Measurements from ENCODE around the gene SLC10A1.

SLC10A1 gene

GRCh38 chr14:69796797-69797500, at the start of gene SLC10A1:
Gene SLC10A1, minus strand, starts transcription at chr14:69797241. Its CDS starts 86 bp downstream, at chr14:69797155.
- H3K27me3 Mint-ChIP-seq = peaks cover 18% of the 10 kb centered on the region
- no peak within 1 kb of the TSS for H3K27ac Mint-ChIP-seq (ENCODE audit: low read depth)
- no peaks in the 10 kb centered on the region for H3K36me3 Mint-ChIP-seq (ENCODE audit: insufficient read depth)
- DNase-seq (ENCODE audit: low spot score in 2 of 2) (no peak), ATAC-seq (replicated peaks; ENCODE audit: extremely low read depth, poor library complexity, severe bottlenecking) (no peak)
- H3K4me3 Mint-ChIP-seq = no peak within 1 kb of the TSS
- no peaks in the 10 kb centered on the region for H3K4me1 Mint-ChIP-seq
- no peaks in the 10 kb centered on the region for H3K9me3 Mint-ChIP-seq

DNA sequence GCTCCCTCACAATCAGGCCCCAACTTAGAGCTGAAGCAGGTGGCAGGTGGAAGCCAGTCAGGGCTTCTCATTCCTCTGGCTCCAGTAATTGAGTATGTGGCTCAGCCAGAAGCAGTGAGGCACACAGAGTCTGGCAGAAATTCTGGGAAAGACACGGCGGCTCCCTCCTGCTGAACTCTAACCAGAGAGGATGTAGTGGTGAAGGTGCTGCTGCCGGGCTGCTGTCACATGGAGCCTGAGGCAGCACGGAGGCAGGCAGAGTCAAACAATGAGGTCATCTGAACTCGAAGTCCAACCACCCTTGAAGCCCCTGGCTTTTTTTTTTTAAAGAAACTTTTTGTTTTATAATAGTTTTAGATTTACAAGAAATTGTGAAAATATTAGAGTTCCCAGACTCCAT, 48.7 kb upstream of the SLC10A1 start:
- no peaks in the 10 kb centered on the region for H3K9me3 Mint-ChIP-seq
- no peaks in the 10 kb centered on the region for H3K36me3 Mint-ChIP-seq (ENCODE audit: insufficient read depth)
- H3K4me1 Mint-ChIP-seq = no peaks in the 10 kb centered on the region
- H3K27ac Mint-ChIP-seq (ENCODE audit: low read depth) = no peak overlapping the region
- DNase-seq (ENCODE audit: low spot score in 2 of 2) (no peak), ATAC-seq (replicated peaks; ENCODE audit: extremely low read depth, poor library complexity, severe bottlenecking) (no peak)
- no peak overlapping the region for H3K4me3 Mint-ChIP-seq
- peaks cover 22% of the 10 kb centered on the region for H3K27me3 Mint-ChIP-seq

GRCh38 chr14:69845050-69845581, 48.1 kb upstream of the SLC10A1 start:
- H3K27me3 Mint-ChIP-seq = peaks cover 22% of the 10 kb centered on the region
- H3K4me3 Mint-ChIP-seq = no peak overlapping the region
- ATAC-seq (replicated peaks; ENCODE audit: extremely low read depth, poor library complexity, severe bottlenecking) (no peak), DNase-seq (ENCODE audit: low spot score in 2 of 2) (no peak)
- H3K9me3 Mint-ChIP-seq = no peaks in the 10 kb centered on the region
- no peaks in the 10 kb centered on the region for H3K4me1 Mint-ChIP-seq
- H3K27ac Mint-ChIP-seq (ENCODE audit: low read depth) = no peak overlapping the region
- no peaks in the 10 kb centered on the region for H3K36me3 Mint-ChIP-seq (ENCODE audit: insufficient read depth)

GRCh38 chr14:69844171-69844570, 47.1 kb upstream of the SLC10A1 start:
- ATAC-seq (replicated peaks; ENCODE audit: extremely low read depth, poor library complexity, severe bottlenecking) (no peak), DNase-seq (ENCODE audit: low spot score in 2 of 2) (no peak)
- H3K9me3 Mint-ChIP-seq = no peaks in the 10 kb centered on the region
- H3K4me1 Mint-ChIP-seq = no peaks in the 10 kb centered on the region
- no peak overlapping the region for H3K27ac Mint-ChIP-seq (ENCODE audit: low read depth)
- no peaks in the 10 kb centered on the region for H3K36me3 Mint-ChIP-seq (ENCODE audit: insufficient read depth)
- peaks cover 13% of the 10 kb centered on the region for H3K27me3 Mint-ChIP-seq
- no peak overlapping the region for H3K4me3 Mint-ChIP-seq

DNA sequence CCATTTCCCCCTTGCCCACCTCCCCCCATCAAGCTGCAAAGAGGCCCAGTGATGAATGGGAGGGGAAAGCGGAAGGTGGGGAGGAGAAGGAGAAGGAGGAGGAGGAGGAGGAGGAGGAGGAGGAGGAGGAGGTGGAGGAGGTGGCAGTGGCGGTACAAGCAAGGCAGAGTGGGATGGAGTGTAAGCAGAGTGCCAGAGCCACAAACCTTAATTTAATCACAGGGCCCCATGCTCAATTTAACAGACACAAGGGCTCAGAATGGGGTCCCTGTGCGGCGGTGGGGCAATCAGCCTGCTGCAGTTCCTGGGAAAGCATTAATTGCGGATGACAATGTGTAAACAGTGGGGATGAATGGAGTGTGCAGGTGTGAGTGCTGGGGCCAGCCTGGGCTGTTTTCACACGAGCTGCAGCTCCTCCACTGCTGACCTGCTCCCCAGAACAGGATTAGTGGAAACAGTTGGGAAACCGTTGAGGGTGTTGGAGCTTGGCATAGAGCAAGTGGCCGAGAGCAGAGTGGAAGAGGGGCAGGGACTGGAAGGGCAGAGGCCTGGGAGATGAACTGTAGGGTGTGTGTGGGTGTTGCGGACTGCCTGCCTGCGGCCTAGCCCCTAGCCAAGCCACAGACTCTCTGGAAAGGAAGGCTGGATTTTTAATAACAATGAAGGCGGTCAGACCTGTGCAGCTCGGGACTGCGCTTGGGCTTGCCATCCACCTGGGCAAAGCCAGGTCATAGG, 45.8 kb upstream of the SLC10A1 start:
- H3K27me3 Mint-ChIP-seq = no peaks in the 10 kb centered on the region
- no peaks in the 10 kb centered on the region for H3K4me1 Mint-ChIP-seq
- no peak overlapping the region for H3K27ac Mint-ChIP-seq (ENCODE audit: low read depth)
- DNase-seq (ENCODE audit: low spot score in 2 of 2) = no peak
- no peaks in the 10 kb centered on the region for H3K9me3 Mint-ChIP-seq
- no peak overlapping the region for H3K4me3 Mint-ChIP-seq
- no peaks in the 10 kb centered on the region for H3K36me3 Mint-ChIP-seq (ENCODE audit: insufficient read depth)
- ATAC-seq (replicated peaks; ENCODE audit: extremely low read depth, poor library complexity, severe bottlenecking) = no peak

- no peak overlapping the region for H3K4me3 Mint-ChIP-seq
- H3K36me3 Mint-ChIP-seq (ENCODE audit: insufficient read depth) = no peaks in the 10 kb centered on the region
- H3K4me1 Mint-ChIP-seq = no peaks in the 10 kb centered on the region
- no peaks in the 10 kb centered on the region for H3K27me3 Mint-ChIP-seq
- no peak for DNase-seq (ENCODE audit: low spot score in 2 of 2)
- ATAC-seq (replicated peaks; ENCODE audit: extremely low read depth, poor library complexity, severe bottlenecking) = no peak
- no peaks in the 10 kb centered on the region for H3K9me3 Mint-ChIP-seq
- no peak overlapping the region for H3K27ac Mint-ChIP-seq (ENCODE audit: low read depth)
Measured at GRCh38 chr14:69841656-69842055, 44.6 kb upstream of the SLC10A1 start.

GRCh38 chr14:69839661-69840060, 42.6 kb upstream of the SLC10A1 start:
- Mint-ChIP-seq H3K4me1 (no peaks in the 10 kb centered on the region), H3K4me3 (no peak overlapping the region), H3K27me3 (no peaks in the 10 kb centered on the region), H3K9me3 (no peaks in the 10 kb centered on the region), H3K36me3 (ENCODE audit: insufficient read depth) (no peaks in the 10 kb centered on the region), H3K27ac (ENCODE audit: low read depth) (no peak overlapping the region)
- ATAC-seq (replicated peaks; ENCODE audit: extremely low read depth, poor library complexity, severe bottlenecking) (no peak), DNase-seq (ENCODE audit: low spot score in 2 of 2) (no peak)

DNA sequence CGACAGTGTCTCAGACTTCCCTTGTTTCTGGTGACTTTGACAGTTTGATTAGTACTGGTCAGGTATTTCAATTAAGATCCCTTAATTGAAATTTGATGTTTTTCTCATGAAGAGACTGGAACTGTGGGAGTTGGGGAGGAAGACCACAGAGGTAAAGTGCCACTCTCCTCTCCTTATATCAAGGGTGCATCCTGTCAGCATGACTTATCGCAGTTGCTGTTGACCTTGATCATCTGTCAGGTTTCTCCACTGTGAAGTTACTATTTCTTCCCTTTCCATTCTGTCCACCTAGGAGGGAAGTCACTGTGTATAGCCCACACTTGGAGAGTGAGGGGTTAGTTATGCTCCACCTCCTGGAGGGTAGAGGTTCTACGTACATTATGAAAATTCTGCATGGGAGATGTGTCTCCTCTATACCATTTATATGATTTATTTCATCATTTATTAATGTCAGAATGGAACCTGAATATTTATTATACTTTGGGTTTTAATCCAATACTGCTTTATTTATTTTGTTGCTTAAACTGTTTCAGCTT, 41.9 kb upstream of the SLC10A1 start:
- DNase-seq (ENCODE audit: low spot score in 2 of 2) = no peak
- no peak overlapping the region for H3K4me3 Mint-ChIP-seq
- H3K4me1 Mint-ChIP-seq = no peaks in the 10 kb centered on the region
- H3K9me3 Mint-ChIP-seq = no peaks in the 10 kb centered on the region
- H3K27ac Mint-ChIP-seq (ENCODE audit: low read depth) = no peak overlapping the region
- no peak for ATAC-seq (replicated peaks; ENCODE audit: extremely low read depth, poor library complexity, severe bottlenecking)
- no peaks in the 10 kb centered on the region for H3K36me3 Mint-ChIP-seq (ENCODE audit: insufficient read depth)
- no peaks in the 10 kb centered on the region for H3K27me3 Mint-ChIP-seq

GRCh38 chr14:69828879-69829278, 31.8 kb upstream of the SLC10A1 start:
- H3K36me3 Mint-ChIP-seq (ENCODE audit: insufficient read depth) = no peaks in the 10 kb centered on the region
- DNase-seq (ENCODE audit: low spot score in 2 of 2) (no peak), ATAC-seq (replicated peaks; ENCODE audit: extremely low read depth, poor library complexity, severe bottlenecking) (no peak)
- no peaks in the 10 kb centered on the region for H3K4me1 Mint-ChIP-seq
- no peak overlapping the region for H3K4me3 Mint-ChIP-seq
- peaks cover 15% of the 10 kb centered on the region for H3K27me3 Mint-ChIP-seq
- no peaks in the 10 kb centered on the region for H3K9me3 Mint-ChIP-seq
- H3K27ac Mint-ChIP-seq (ENCODE audit: low read depth) = no peak overlapping the region

DNA sequence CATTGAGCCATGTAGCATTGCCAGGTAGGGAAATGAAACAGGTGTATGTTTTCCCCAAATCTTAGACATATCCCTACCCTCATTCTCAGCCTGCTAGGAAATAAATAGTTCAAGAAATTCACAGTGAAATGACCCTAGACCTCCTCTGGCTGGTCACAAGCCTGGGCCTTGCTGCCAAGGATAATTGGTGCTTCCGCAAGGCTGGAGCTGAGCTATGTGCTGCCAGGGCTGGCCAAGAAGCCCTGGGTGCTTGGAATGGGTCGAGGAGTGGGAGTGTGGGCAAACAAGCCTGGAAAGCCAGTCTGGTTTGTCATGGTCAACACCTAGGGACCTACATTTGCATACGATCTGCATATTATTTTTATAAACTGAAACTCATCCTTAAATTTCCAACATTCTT, 31.3 kb upstream of the SLC10A1 start:
- no peaks in the 10 kb centered on the region for H3K36me3 Mint-ChIP-seq (ENCODE audit: insufficient read depth)
- no peaks in the 10 kb centered on the region for H3K4me1 Mint-ChIP-seq
- ATAC-seq (replicated peaks; ENCODE audit: extremely low read depth, poor library complexity, severe bottlenecking) (no peak), DNase-seq (ENCODE audit: low spot score in 2 of 2) (no peak)
- H3K27ac Mint-ChIP-seq (ENCODE audit: low read depth) = no peak overlapping the region
- H3K9me3 Mint-ChIP-seq = no peaks in the 10 kb centered on the region
- peaks cover 15% of the 10 kb centered on the region for H3K27me3 Mint-ChIP-seq
- no peak overlapping the region for H3K4me3 Mint-ChIP-seq

DNA sequence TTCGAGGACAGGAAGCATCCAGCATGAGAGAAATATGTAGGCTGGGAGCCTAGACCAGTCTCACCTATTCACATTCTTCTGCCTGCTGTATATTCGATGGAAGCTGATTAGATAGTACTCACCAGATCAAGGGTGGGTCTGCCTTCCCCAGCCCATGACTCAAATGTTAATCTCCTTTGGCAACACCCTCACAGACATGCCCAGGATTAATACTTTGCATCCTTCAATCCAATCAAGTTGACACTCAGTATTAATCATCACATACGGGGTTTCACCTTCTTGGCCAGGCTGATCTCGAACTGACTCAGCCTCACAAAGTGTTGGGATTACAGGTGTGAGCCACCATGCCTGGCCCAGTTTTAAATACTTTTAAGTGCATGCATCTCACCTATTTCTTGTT, 30.5 kb upstream of the SLC10A1 start:
- H3K4me3 Mint-ChIP-seq = no peak overlapping the region
- peaks cover 15% of the 10 kb centered on the region for H3K27me3 Mint-ChIP-seq
- H3K4me1 Mint-ChIP-seq = no peaks in the 10 kb centered on the region
- H3K9me3 Mint-ChIP-seq = no peaks in the 10 kb centered on the region
- ATAC-seq (replicated peaks; ENCODE audit: extremely low read depth, poor library complexity, severe bottlenecking) = no peak
- DNase-seq (ENCODE audit: low spot score in 2 of 2) = no peak
- H3K36me3 Mint-ChIP-seq (ENCODE audit: insufficient read depth) = no peaks in the 10 kb centered on the region
- no peak overlapping the region for H3K27ac Mint-ChIP-seq (ENCODE audit: low read depth)

DNA sequence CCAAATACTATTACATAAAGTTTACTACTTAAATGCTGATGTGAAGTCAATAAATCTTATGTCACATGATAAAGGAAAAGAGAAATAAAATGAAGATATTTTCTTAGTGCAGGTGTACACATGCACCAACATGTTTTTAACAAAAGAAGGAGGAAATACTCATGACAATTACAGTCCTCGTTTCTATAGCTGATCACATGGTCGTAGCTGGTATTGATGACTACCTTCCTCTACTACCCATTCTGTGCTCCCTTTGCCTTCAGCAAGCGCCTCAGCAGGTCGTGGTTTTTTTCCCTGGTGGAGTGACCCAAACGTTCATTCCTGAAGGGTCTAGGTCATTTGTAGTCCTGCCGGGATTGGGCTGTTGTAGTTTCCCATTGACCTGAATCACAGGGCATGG, 25.4 kb upstream of the SLC10A1 start:
- peaks cover 15% of the 10 kb centered on the region for H3K27me3 Mint-ChIP-seq
- H3K4me1 Mint-ChIP-seq = no peaks in the 10 kb centered on the region
- H3K36me3 Mint-ChIP-seq (ENCODE audit: insufficient read depth) = no peaks in the 10 kb centered on the region
- H3K9me3 Mint-ChIP-seq = no peaks in the 10 kb centered on the region
- no peak overlapping the region for H3K27ac Mint-ChIP-seq (ENCODE audit: low read depth)
- H3K4me3 Mint-ChIP-seq = no peak overlapping the region
- DNase-seq (ENCODE audit: low spot score in 2 of 2) (no peak), ATAC-seq (replicated peaks; ENCODE audit: extremely low read depth, poor library complexity, severe bottlenecking) (no peak)

DNA sequence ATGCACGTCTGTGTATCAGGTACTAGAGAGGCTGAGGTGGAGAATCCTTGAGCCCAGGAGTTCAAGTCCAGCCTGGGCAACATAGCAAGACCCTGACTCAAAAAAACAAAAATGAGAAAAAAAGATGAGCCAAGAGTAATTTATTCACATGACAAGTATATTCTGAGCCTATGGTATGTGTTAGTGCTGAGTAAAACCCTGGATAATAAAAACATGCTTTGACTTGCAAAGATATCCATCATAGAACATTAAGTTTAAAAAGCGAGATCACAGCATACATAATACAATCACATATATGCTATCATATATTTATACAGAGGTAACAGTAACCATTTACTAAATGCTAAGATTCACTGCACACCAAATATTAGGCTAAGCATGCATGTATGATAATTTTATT, 23.9 kb upstream of the SLC10A1 start:
- no peaks in the 10 kb centered on the region for H3K36me3 Mint-ChIP-seq (ENCODE audit: insufficient read depth)
- no peaks in the 10 kb centered on the region for H3K4me1 Mint-ChIP-seq
- no peak overlapping the region for H3K4me3 Mint-ChIP-seq
- H3K27me3 Mint-ChIP-seq = peaks cover 5% of the 10 kb centered on the region
- ATAC-seq (replicated peaks; ENCODE audit: extremely low read depth, poor library complexity, severe bottlenecking) (no peak), DNase-seq (ENCODE audit: low spot score in 2 of 2) (no peak)
- no peaks in the 10 kb centered on the region for H3K9me3 Mint-ChIP-seq
- H3K27ac Mint-ChIP-seq (ENCODE audit: low read depth) = no peak overlapping the region

Data from central memory CD8-positive, alpha-beta T cell (primary cell).